Loucy (cell line): ENCODE results near the gene TAS2R60.
A peak's percentile ranks its signal among the peaks of the same experiment; 100 is the strongest.

Experiments used
- H2AFZ ChIP-seq: fragments of 200-600 bp; sonication (generic); 2 replicates; pipeline ENCODE4 v1.6.0; 2016; ENCODE audit warnings: antibody characterized with exemption, mild to moderate bottlenecking, low read length, moderate library complexity
- H3F3A ChIP-seq: fragments of 200-600 bp; 2 replicates; pipeline ENCODE4 v1.6.0; 2016; ENCODE audit warnings: antibody characterized with exemption, low read depth, mild to moderate bottlenecking
- H3K27me3 ChIP-seq: fragments of 200-600 bp; sonication (generic); 2 replicates; pipeline ENCODE4 v1.6.1; 2014; ENCODE audit warnings: low read length, mild to moderate bottlenecking; ENCODE audit not compliant: insufficient read depth, poor library complexity, severe bottlenecking
- H3K36me3 ChIP-seq: fragments of 200-600 bp; sonication (generic); 2 replicates; pipeline ENCODE4 v1.6.1; 2016; ENCODE audit warnings: low read length; ENCODE audit not compliant: insufficient read depth
- H3K4me1 ChIP-seq: fragments of 200-600 bp; sonication (generic); 2 replicates; pipeline ENCODE4 v1.5.1; 2014; ENCODE audit warnings: low read length, mild to moderate bottlenecking; ENCODE audit not compliant: insufficient read depth, poor library complexity, severe bottlenecking
- H3K4me2 ChIP-seq: fragments of 200-600 bp; sonication (generic); 2 replicates; pipeline ENCODE4 v1.6.0; 2014; ENCODE audit warnings: antibody characterized with exemption, low read length, low read depth, mild to moderate bottlenecking; ENCODE audit not compliant: poor library complexity, severe bottlenecking
- H3K4me3 ChIP-seq: fragments of 200-600 bp; sonication (generic); 2 replicates; pipeline ENCODE4 v1.5.1; 2014; ENCODE audit warnings: low read length, mild to moderate bottlenecking, mixed read lengths; ENCODE audit not compliant: poor library complexity, severe bottlenecking
- H3K79me2 ChIP-seq: fragments of 200-600 bp; sonication (generic); 2 replicates; pipeline ENCODE4 v1.6.1; 2014; ENCODE audit warnings: low read length; ENCODE audit not compliant: insufficient read depth
- H3K9ac ChIP-seq: fragments of 200-600 bp; sonication (generic); 2 replicates; pipeline ENCODE4 v1.6.0; 2014; ENCODE audit warnings: mild to moderate bottlenecking, low read depth, low read length, moderate library complexity; ENCODE audit not compliant: poor library complexity, severe bottlenecking
- H3K9me2 ChIP-seq: fragments of 200-600 bp; sonication (generic); replicated peaks from 2 replicates; pipeline ENCODE4 v1.6.1; 2016; ENCODE audit warnings: low read depth, low read length, mixed read lengths
- H3K9me3 ChIP-seq: fragments of 200-600 bp; sonication (generic); 2 replicates; pipeline ENCODE4 v1.6.1; 2014; ENCODE audit warnings: mild to moderate bottlenecking, antibody characterized with exemption, low read length, low read depth; ENCODE audit not compliant: insufficient read depth
- H4K20me1 ChIP-seq: fragments of 200-600 bp; sonication (generic); 2 replicates; pipeline ENCODE4 v1.6.0; 2014; ENCODE audit warnings: antibody characterized with exemption, low read length, mild to moderate bottlenecking; ENCODE audit not compliant: insufficient read depth, poor library complexity, severe bottlenecking
- CTCF ChIP-seq: fragments of 200-600 bp; sonication (generic); conservative IDR thresholded peaks from 2 replicates; pipeline ENCODE4 v1.5.1; 2014; ENCODE audit warnings: mild to moderate bottlenecking, antibody characterized with exemption, low read length
- EZH2phosphoT487 ChIP-seq: fragments of 200-600 bp; IDR thresholded peaks from 2 replicates; pipeline ENCODE4 v1.6.1; 2018; ENCODE audit warnings: antibody characterized with exemption, mild to moderate bottlenecking, moderate library complexity, borderline replicate concordance

The TAS2R60 gene

GRCh38 chr7:143408686-143409561 is 34.3 kb upstream of the TAS2R60 start, which contains the start of gene EPHA1:
Gene EPHA1 (minus strand): TSS chr7:143408856. CDS start chr7:143408805, 51 bp downstream.
- H3K9me2 ChIP-seq, result no peaks in the 10 kb centered on the region
- H3K27me3 ChIP-seq, result no peaks in the 10 kb centered on the region
- TF ChIP-seq CTCF (peak; percentile 51), EZH2phosphoT487 (no peak)
- H4K20me1 ChIP-seq, result no peaks in the 10 kb centered on the region
- H3K9ac ChIP-seq, result peak within 1 kb of the TSS; percentile 65
- peak within 1 kb of the TSS; percentile 91 for H3K4me2 ChIP-seq
- H3K9me3 ChIP-seq, result no peaks in the 10 kb centered on the region
- peak within 1 kb of the TSS; percentile 58 for H2AFZ ChIP-seq
- H3K79me2 ChIP-seq, result peaks cover 13% of the 10 kb centered on the region
- peaks cover 55% of the 10 kb centered on the region for H3K4me1 ChIP-seq
- H3K36me3 ChIP-seq, result no peaks in the 10 kb centered on the region
- H3F3A ChIP-seq, result peaks cover 5% of the 10 kb centered on the region; the same call in 1 of the 2 replicates
- peak within 1 kb of the TSS; percentile 78 for H3K4me3 ChIP-seq

- Histone ChIP-seq H3K36me3 (no peaks in the 10 kb centered on the region), H3K9ac (no peak overlapping the region), H3K4me2 (peak overlapping the region; percentile 32), H3K9me2 (no peaks in the 10 kb centered on the region), H4K20me1 (no peaks in the 10 kb centered on the region), H3K4me3 (no peak overlapping the region), H3F3A (peaks cover 5% of the 10 kb centered on the region; the same call in 1 of the 2 replicates), H3K27me3 (no peaks in the 10 kb centered on the region), H3K4me1 (peaks cover 53% of the 10 kb centered on the region), H3K9me3 (no peaks in the 10 kb centered on the region), H2AFZ (no peak overlapping the region), H3K79me2 (peaks cover 13% of the 10 kb centered on the region)
- TF ChIP-seq CTCF (no peak), EZH2phosphoT487 (no peak)
Measured at GRCh38 chr7:143410521-143411004, 32.7 kb upstream of the TAS2R60 start.

- no peaks in the 10 kb centered on the region for H3K9me2 ChIP-seq
- H3K79me2 ChIP-seq, result peaks cover 13% of the 10 kb centered on the region
- no peaks in the 10 kb centered on the region for H3K27me3 ChIP-seq
- TF ChIP-seq EZH2phosphoT487 (no peak), CTCF (no peak)
- no peak overlapping the region for H3K4me2 ChIP-seq
- H3K9ac ChIP-seq, result no peak overlapping the region
- no peak overlapping the region for H3K4me3 ChIP-seq
- no peak overlapping the region for H2AFZ ChIP-seq
- H3K9me3 ChIP-seq, result no peaks in the 10 kb centered on the region
- H4K20me1 ChIP-seq, result no peaks in the 10 kb centered on the region
- H3K4me1 ChIP-seq, result peaks cover 39% of the 10 kb centered on the region
- H3F3A ChIP-seq, result no peaks in the 10 kb centered on the region
- H3K36me3 ChIP-seq, result no peaks in the 10 kb centered on the region
Measured at GRCh38 chr7:143411976-143412708, 31.1 kb upstream of the TAS2R60 start.
